K562 (cell line): ENCODE results near the gene LRRTM2.

ENCODE experiments used
- CBX5 ChIP-seq: IDR thresholded peaks from 2 replicates; pipeline ENCODE4 v1.6.1; 2014; ENCODE audit warnings: low read depth, borderline replicate concordance
- CTCF ChIP-seq, 3 experiments: IDR thresholded peaks in 2 of 3; conservative IDR thresholded peaks in 1 of 3; 2 replicates each; pipeline ENCODE4 v1.5.1; 2011 to 2012; ENCODE audit warnings: low read length in 3 of 3, mild to moderate bottlenecking in 3 of 3, control low read depth in 2 of 3, improper control_type of control experiment in 1 of 3, inconsistent platforms in 1 of 3, low read depth in 1 of 3, mixed read lengths in 1 of 3, moderate library complexity in 1 of 3; ENCODE audit not compliant: insufficient read depth in 2 of 3
- DIDO1 ChIP-seq: fragments of 450-650 bp; IDR thresholded peaks from 2 replicates; pipeline ENCODE4 v1.6.1; 2016; ENCODE audit warnings: low read depth, missing biosample characterization, missing genetic modification characterization
- GABPA ChIP-seq: fragments of 200-800 bp; sonication (Bioruptor generic); conservative IDR thresholded peaks from 2 replicates; pipeline ENCODE4 v1.6.1; 2016; ENCODE audit warnings: low read depth, missing genetic modification characterization, missing compliant biosample characterization
- GABPB1 ChIP-seq: sonication (generic); formaldehyde crosslinking; IDR thresholded peaks from 2 replicates; pipeline ENCODE4 v1.8.0; 2022; ENCODE audit warnings: mild to moderate bottlenecking, missing genetic modification reagents
- MLLT1 ChIP-seq, 2 experiments: fragments of 450-650 bp; IDR thresholded peaks; 2 replicates each; pipeline ENCODE4 v1.6.1; 2016
- MXI1 ChIP-seq: IDR thresholded peaks from 2 replicates; pipeline ENCODE4 v1.6.1; 2011; ENCODE audit warnings: low read depth, mild to moderate bottlenecking, improper control_type of control experiment, low read length
- PKNOX1 ChIP-seq: fragments of 450-650 bp; IDR thresholded peaks from 2 replicates; pipeline ENCODE4 v1.6.1; 2016
- POLR2A ChIP-seq: fragments of 450-650 bp; conservative IDR thresholded peaks from 2 replicates; pipeline ENCODE4 v1.6.1; 2016
- POLR2AphosphoS2 ChIP-seq: IDR thresholded peaks from 2 replicates; pipeline ENCODE4 v1.6.1; 2012; ENCODE audit warnings: low read length, improper control_type of control experiment

- TF ChIP-seq MXI1 (no peak), CTCF (IDR thresholded peaks at IDR 0.05 in 2 of 3, conservative IDR thresholded peaks at IDR 0.05 in 1 of 3; ENCODE audit: insufficient read depth in 2 of 3, low read depth in 1 of 3, low read length in 3 of 3) (no peak), DIDO1 (tag) (no peak), POLR2AphosphoS2 (no peak), POLR2A (no peak), MLLT1 (IDR thresholded peaks at IDR 0.05) (no peak), PKNOX1 (peak; percentile 42; the same call in 1 of the 2 replicates), GABPB1 (no peak), GABPA (tag) (no peak), CBX5 (no peak)
These were observed 4.5 kb downstream of the LRRTM2 start for GRCh38 chr5:138870611-138871010.
